ENCODE data around the gene MAK. TPM values are rescaled to one million over a fixed set of nuclear protein-coding genes. Genes with fewer than 3 reads are reported as not detected.

MAK gene
- total and polyA plus RNA-seq, 2 of the 13 experiments (the other 11 are each of a cell fraction or from before 2014, with no cell fraction given): 0.04 TPM; not detected in 1

- TF ChIP-seq ZNF276 (CRISPR knock-in tag; IDR thresholded peaks at IDR 0.05; ENCODE audit: low read depth): no peak; the same call in 1 of the 2 replicates
- no peak for TF ChIP-seq U2AF2 (IDR thresholded peaks at IDR 0.05; ENCODE audit: low read depth, low read length)
- TF ChIP-seq ATF5 (CRISPR knock-in tag; IDR thresholded peaks at IDR 0.05; ENCODE audit: low read depth): no peak
- no peak for TF ChIP-seq PLSCR1 (CRISPR knock-in tag; IDR thresholded peaks at IDR 0.05; ENCODE audit: borderline replicate concordance)
- no peak for TF ChIP-seq ZNF282 (IDR thresholded peaks at IDR 0.05; ENCODE audit: partially characterized antibody)
- TF ChIP-seq ZKSCAN8 (CRISPR knock-in tag; IDR thresholded peaks at IDR 0.05; ENCODE audit: borderline replicate concordance): no peak
- no peak for TF ChIP-seq DR1 (CRISPR knock-in tag; IDR thresholded peaks at IDR 0.05)
- no peak for TF ChIP-seq ZFP1 (CRISPR knock-in tag; IDR thresholded peaks at IDR 0.05)
- TF ChIP-seq ZNF318 (CRISPR knock-in tag; IDR thresholded peaks at IDR 0.05): no peak
- no peak for TF ChIP-seq FOXJ3 (CRISPR knock-in tag; IDR thresholded peaks at IDR 0.05; ENCODE audit: borderline replicate concordance)
- no peak for TF ChIP-seq GZF1 (CRISPR knock-in tag; IDR thresholded peaks at IDR 0.05)
- TF ChIP-seq PHF5A (CRISPR knock-in tag; IDR thresholded peaks at IDR 0.05; ENCODE audit: low read depth, unreplicated experiment): no peak
- TF ChIP-seq CENPT (CRISPR knock-in tag; IDR thresholded peaks at IDR 0.05; ENCODE audit: low read depth): no peak
- TF ChIP-seq KDM5A (IDR thresholded peaks at IDR 0.05; ENCODE audit: borderline replicate concordance, low read length): no peak
- no peak for TF ChIP-seq ZNF138 (CRISPR knock-in tag; IDR thresholded peaks at IDR 0.05; ENCODE audit: low read depth)
- TF ChIP-seq ZNF362 (CRISPR knock-in tag; IDR thresholded peaks at IDR 0.05; ENCODE audit: borderline replicate concordance): no peak
- no peak for TF ChIP-seq SOX13 (IDR thresholded peaks at IDR 0.05)
- TF ChIP-seq SOX13 (CRISPR knock-in tag; conservative IDR thresholded peaks at IDR 0.05 in 1 of 2, IDR thresholded peaks at IDR 0.05 in 1 of 2): 0 out of 4 replicates have a peak, but pooled peaks of 1 of the 2 experiments have one; percentile 11
Measured at GRCh38 chr6:10722570-10722819, 115.8 kb downstream of the MAK start (continued).
